Left renal cortex interstitium (tissue), 4 donors: ENCODE results near the gene HERC6. TPM values are rescaled to one million over a fixed set of nuclear protein-coding genes. Genes with fewer than 3 reads are reported as not detected.

Source experiments
- polyA plus RNA-seq, 4 donors: library from polyadenylated mRNA; unstranded; fragments of 120-200 nt; gene quantifications; one replicate each; pipeline ENCODE4 v1.2.1, GENCODE V29; 2013; ENCODE audit not compliant: insufficient read length in 4 of 4

The HERC6 gene
- polyA plus RNA-seq, 4 donors: 6.2 to 9.6 (median 9.6) TPM

Other genes with a start within 250 kb of the HERC6 start
- gene ABCG2, start 220.2 kb upstream of the HERC6 start, polyA plus RNA-seq: 10 to 100 TPM in 1 of 4 donors, 1 to 10 TPM in 3; 5.4 to 11.4 (median 7.7) TPM
- gene PPM1K, start 94.3 kb upstream of the HERC6 start, polyA plus RNA-seq: 10 to 100 TPM; 12.3 to 24.7 (median 18.2) TPM
- 1 to 10 TPM; 4.0 to 7.8 (median 5.0) TPM for gene HERC5, start 78.3 kb downstream of the HERC6 start, polyA plus RNA-seq
- gene PYURF, start 144.9 kb downstream of the HERC6 start, polyA plus RNA-seq: 100 to 1,000 TPM; 102 to 132 (median 119) TPM
- 10 to 100 TPM; 12.5 to 16.3 (median 15.8) TPM for gene HERC3, start 213.6 kb downstream of the HERC6 start, polyA plus RNA-seq